HAP-1 (cell line): ENCODE results near the gene NHLRC4.
A peak's percentile ranks its signal among the peaks of the same experiment; 100 is the strongest.

Experiments used
- DNase-seq, 2 experiments: peaks; one replicate each; pipeline ENCODE4 v3.0.0-alpha.2; 2016 to 2020; ENCODE audit warnings: low spot score in 2 of 2
- H3K27me3 ChIP-seq: fragments of 250-450 bp; sonication (Bioruptor Pico); 2 replicates; pipeline ENCODE4 v1.5.1; 2020; ENCODE audit warnings: low read depth, mild to moderate bottlenecking, moderate library complexity
- H3K36me3 ChIP-seq: fragments of 250-450 bp; sonication (Bioruptor Pico); replicated peaks from 2 replicates; pipeline ENCODE4 v1.5.1; 2020; ENCODE audit warnings: mild to moderate bottlenecking
- H3K4me1 ChIP-seq: fragments of 250-450 bp; sonication (Bioruptor Pico); 2 replicates; pipeline ENCODE4 v1.5.1; 2020; ENCODE audit warnings: mild to moderate bottlenecking
- H3K4me3 ChIP-seq: fragments of 250-450 bp; sonication (Bioruptor Pico); 2 replicates; pipeline ENCODE4 v1.5.1; 2020; ENCODE audit warnings: mild to moderate bottlenecking, moderate library complexity
- H3K9me3 ChIP-seq: fragments of 250-450 bp; sonication (Bioruptor Pico); 2 replicates; pipeline ENCODE4 v1.5.1; 2020; ENCODE audit warnings: mild to moderate bottlenecking, moderate library complexity
- in situ Hi-C: fragments of 300-500 bp; cut with MboI; formaldehyde crosslinking; loops from 3 replicates; pipeline ENCODE4 v1.14.3; 2020; ENCODE audit warnings: low sequenced_read_pairs, inconsistent platforms, mixed read lengths

Gene NHLRC4

DNA sequence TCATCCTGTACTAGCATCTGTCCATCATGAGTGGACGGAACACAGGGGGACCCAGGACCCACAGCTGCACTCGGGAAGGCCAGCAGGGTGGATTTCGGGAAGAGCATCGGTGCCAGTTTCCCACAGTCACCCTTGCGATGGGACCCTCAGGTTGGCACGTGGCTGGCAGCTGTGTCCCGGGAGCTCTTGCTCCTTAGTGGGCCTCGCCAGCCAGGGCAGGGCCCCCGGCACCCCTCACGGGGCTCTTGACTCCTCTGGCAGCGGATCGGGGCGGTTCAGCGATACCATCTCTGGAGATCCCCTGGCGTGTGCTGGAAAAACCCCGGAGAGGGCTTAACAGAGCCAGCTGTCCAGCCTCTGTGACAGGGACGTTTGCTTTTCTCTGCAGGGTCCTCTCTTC, 30.1 kb upstream of the NHLRC4 start:
- Histone ChIP-seq H3K9me3 (no peaks in the 10 kb centered on the region), H3K27me3 (no peaks in the 10 kb centered on the region), H3K4me1 (no peaks in the 10 kb centered on the region), H3K4me3 (no peak overlapping the region), H3K36me3 (peaks cover 7% of the 10 kb centered on the region)
- in situ Hi-C loops = no loop called here
- DNase-seq = no peak

GRCh38 chr16:537415-538335, 29.1 kb upstream of the NHLRC4 start:
- Histone ChIP-seq H3K27me3 (no peaks in the 10 kb centered on the region), H3K9me3 (no peaks in the 10 kb centered on the region), H3K36me3 (peaks cover 7% of the 10 kb centered on the region), H3K4me1 (no peaks in the 10 kb centered on the region), H3K4me3 (no peak overlapping the region)
- in situ Hi-C loops = no loop called here
- no peak for DNase-seq

DNA sequence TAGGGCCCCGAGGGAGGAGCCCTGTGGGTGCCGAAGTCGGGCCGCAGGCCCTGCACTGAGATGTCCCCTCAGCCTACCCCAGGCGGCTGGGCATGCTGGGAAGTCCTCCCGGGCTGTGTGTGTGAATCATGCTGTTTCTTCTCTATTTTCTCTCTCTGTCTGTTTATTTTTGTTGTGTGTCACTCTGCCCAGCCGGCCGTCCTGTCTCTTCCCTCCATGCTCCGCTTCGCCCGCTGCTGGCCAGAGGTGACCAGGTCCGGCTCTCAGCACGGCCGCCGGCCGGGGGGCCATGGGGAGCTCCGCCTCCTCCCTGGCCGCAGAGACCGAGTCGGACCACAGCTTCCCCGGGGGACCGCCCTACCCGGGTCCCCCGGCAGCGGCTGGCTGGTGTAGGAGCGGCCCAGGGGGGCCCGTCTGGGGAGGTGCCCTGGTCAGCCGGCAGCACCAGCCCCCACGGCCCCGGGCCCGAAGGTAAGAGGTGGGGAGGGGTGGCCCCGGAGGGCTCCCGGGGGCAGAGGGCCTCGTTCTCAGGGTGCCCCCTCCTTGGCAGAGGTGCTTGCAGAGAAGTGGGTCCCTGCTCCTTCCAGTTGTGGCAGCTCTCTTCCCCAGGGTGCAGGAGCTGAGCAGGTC, 26.8 kb upstream of the NHLRC4 start:
- Histone ChIP-seq H3K36me3 (peaks cover 7% of the 10 kb centered on the region), H3K4me1 (no peaks in the 10 kb centered on the region), H3K9me3 (no peaks in the 10 kb centered on the region), H3K4me3 (no peak overlapping the region), H3K27me3 (no peaks in the 10 kb centered on the region)
- no peak for DNase-seq
- in situ Hi-C loops = no loop called here

- no peaks in the 10 kb centered on the region for H3K27me3 ChIP-seq
- no peak for DNase-seq
- H3K4me3 ChIP-seq = no peak overlapping the region
- in situ Hi-C loops = no loop called here
- no peaks in the 10 kb centered on the region for H3K9me3 ChIP-seq
- no peaks in the 10 kb centered on the region for H3K4me1 ChIP-seq
- peaks cover 4% of the 10 kb centered on the region for H3K36me3 ChIP-seq
Observed at GRCh38 chr16:540645-541340, 26.0 kb upstream of the NHLRC4 start.

DNA sequence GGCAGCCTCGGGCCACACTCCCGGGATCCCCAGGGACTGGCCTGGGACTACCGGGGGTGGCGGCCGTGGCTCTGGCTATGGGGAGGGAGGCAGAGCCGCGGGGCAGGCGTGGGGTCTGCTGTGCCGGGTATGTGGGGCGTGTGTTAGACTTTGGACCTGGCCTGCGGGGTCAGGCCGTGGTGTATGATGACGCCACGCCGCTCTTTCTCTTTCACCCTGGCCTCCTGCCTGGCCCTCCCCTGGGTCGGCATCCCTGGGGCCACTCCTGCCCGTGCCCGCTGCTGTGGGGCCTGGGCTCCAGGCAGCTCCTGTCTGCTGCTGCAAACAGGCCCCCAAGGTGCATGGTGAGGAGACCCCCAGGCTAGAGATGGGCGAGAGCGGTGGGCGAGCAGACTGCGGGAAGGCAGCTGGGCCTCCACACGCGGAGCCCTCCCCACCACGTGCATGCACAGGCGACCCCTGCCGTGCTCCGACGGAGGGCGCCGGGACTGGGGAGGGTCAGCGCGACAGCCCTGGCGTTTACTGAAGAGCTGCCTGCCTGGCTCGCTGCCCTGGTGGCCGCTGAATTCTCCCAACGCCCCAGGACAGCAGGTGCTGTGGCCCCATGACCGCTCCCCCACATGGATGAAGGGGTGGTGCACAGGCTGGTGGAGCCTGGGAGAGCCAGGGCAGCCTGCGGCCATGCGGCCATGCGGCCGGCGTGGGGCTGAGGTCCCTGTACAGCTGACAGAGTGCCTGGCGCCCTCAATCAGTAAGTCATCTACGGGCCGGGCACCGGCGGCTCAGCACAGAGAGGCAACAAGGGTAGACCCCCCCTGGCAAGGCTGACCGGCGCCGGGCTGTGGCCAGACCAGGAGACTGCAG, 23.3 kb upstream of the NHLRC4 start:
- in situ Hi-C loops = no loop called here
- Histone ChIP-seq H3K4me3 (no peak overlapping the region), H3K27me3 (no peaks in the 10 kb centered on the region), H3K36me3 (peaks cover 2% of the 10 kb centered on the region; the same call in 1 of the 2 replicates), H3K4me1 (no peaks in the 10 kb centered on the region), H3K9me3 (no peaks in the 10 kb centered on the region)
- no peak for DNase-seq

DNA sequence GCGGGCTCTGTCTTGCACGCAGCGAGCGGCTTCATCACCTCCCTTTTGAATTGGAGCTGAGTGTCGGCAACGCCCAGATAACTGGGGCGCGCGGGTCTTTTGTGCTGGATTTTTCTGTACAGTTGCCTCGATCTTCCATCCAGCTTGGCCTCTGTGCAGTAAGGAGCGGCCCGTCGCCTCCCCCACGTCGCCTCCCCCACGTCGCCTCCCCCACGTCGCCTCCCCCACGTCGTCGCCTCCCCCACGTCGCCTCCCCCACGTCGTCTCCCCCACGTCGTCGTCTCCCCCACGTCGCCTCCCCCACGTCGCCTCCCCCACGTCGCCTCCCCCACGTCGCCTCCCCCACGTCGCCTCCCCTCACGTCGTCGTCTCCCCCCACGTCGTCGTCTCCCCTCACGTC, 22.3 kb upstream of the NHLRC4 start:
- Histone ChIP-seq H3K4me1 (no peaks in the 10 kb centered on the region), H3K27me3 (no peaks in the 10 kb centered on the region), H3K9me3 (no peaks in the 10 kb centered on the region), H3K4me3 (no peak overlapping the region), H3K36me3 (peaks cover 5% of the 10 kb centered on the region; the same call in 1 of the 2 replicates)
- in situ Hi-C loops = no loop called here
- no peak for DNase-seq

GRCh38 chr16:546909-547770, 19.7 kb upstream of the NHLRC4 start:
- no peaks in the 10 kb centered on the region for H3K27me3 ChIP-seq
- in situ Hi-C loops = no loop called here
- peaks cover 13% of the 10 kb centered on the region for H3K36me3 ChIP-seq
- peak in 1 of 2 experiments; percentile 40 for DNase-seq
- no peaks in the 10 kb centered on the region for H3K4me1 ChIP-seq
- H3K4me3 ChIP-seq = no peak overlapping the region
- no peaks in the 10 kb centered on the region for H3K9me3 ChIP-seq

DNA sequence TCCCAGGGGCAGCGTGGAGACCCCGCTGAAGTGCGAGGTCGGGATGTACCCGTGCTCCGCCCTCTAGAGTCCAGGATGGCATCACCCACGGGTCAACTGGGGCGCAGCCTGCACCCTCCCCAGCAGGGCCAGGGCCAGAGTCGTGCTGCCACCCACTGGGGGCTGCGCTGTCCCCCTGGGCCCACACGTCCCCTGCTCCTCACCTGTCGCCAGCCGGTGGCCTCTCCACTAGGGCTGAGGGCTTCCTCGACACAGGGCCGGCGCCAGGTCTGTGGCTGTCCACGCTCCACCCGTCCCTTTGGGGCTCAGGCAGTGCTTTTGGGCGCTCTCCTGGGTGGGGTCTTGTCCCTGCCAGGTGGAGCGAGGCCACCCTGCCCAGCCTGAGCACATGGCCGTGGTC, 18.2 kb upstream of the NHLRC4 start:
- H3K36me3 ChIP-seq = peaks cover 16% of the 10 kb centered on the region
- H3K27me3 ChIP-seq = no peaks in the 10 kb centered on the region
- in situ Hi-C loops = no loop called here
- no peak for DNase-seq
- H3K9me3 ChIP-seq = no peaks in the 10 kb centered on the region
- no peaks in the 10 kb centered on the region for H3K4me1 ChIP-seq
- H3K4me3 ChIP-seq = no peak overlapping the region

DNA sequence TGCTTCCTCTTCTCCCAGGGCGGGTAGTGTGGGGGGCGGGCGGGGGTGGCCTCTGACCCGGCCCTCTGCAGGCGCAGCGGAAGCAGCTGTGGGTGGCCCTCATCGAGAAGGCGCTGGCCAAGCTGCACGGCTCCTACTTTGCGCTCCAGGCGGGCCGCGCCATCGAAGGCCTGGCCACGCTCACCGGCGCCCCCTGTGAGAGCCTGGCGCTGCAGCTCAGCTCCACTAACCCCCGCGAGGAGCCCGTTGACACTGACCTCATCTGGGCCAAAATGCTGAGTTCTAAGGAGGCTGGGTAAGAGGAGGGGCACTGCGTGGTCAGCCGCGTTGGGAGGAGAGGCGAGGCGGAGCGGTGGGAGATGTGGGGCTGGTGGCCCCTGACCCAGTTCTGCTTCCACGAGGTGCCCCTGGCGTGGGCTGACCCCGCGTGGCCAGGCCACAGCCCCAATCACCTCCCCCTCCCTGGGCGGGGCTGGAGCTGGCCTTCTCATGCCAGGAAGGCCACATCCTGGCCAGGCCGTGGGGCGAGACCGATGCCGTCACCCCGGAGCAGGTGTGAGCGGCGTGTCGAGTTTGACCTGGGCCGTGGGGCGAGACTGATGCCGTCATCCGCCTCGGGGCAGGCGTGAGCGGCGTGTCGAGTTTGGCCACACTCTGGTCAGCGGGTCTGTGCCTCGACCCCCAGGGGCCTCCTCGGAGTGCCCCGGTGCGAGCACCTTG, 17.1 kb upstream of the NHLRC4 start:
- H3K36me3 ChIP-seq = peaks cover 16% of the 10 kb centered on the region

GRCh38 chr16:551210-551609, 15.6 kb upstream of the NHLRC4 start:
- no peaks in the 10 kb centered on the region for H3K4me1 ChIP-seq
- H3K36me3 ChIP-seq = peaks cover 16% of the 10 kb centered on the region
- no peaks in the 10 kb centered on the region for H3K27me3 ChIP-seq
- DNase-seq = no peak
- no peaks in the 10 kb centered on the region for H3K9me3 ChIP-seq
- no peak overlapping the region for H3K4me3 ChIP-seq
- in situ Hi-C loops = no loop called here

More for the DNA sequence above, 17.1 kb upstream of the NHLRC4 start:
- H3K9me3 ChIP-seq = no peaks in the 10 kb centered on the region
- in situ Hi-C loops = no loop called here
- DNase-seq = no peak
- H3K4me1 ChIP-seq = no peaks in the 10 kb centered on the region
- H3K4me3 ChIP-seq = no peak overlapping the region
- no peaks in the 10 kb centered on the region for H3K27me3 ChIP-seq

DNA sequence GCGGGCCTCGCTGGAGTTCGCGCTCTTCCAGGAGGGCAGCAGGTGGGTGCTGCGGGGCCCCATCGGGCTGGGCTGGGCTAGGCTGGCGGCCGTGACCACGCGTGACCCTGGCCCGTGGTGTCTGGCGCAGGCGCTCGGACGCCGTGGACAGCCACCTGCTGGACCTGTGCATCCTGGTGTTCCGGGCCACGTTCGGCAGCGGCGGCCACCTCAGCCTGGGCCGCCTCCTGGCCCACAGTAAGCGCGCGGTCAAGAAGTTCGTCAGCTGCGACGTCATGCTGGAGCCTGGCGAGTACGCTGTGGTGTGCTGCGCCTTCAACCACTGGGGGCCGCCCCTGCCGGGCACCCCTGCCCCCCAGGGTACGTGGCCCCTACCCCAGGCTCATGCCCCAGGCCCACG, 14.6 kb upstream of the NHLRC4 start:
- no peaks in the 10 kb centered on the region for H3K4me1 ChIP-seq
- H3K36me3 ChIP-seq = peaks cover 16% of the 10 kb centered on the region
- H3K27me3 ChIP-seq = no peaks in the 10 kb centered on the region
- H3K4me3 ChIP-seq = no peak overlapping the region
- H3K9me3 ChIP-seq = no peaks in the 10 kb centered on the region
- in situ Hi-C loops = no loop called here
- no peak for DNase-seq

- in situ Hi-C loops = no loop called here
- Histone ChIP-seq H3K36me3 (peaks cover 12% of the 10 kb centered on the region), H3K9me3 (no peaks in the 10 kb centered on the region), H3K27me3 (peaks cover 15% of the 10 kb centered on the region), H3K4me3 (no peak overlapping the region), H3K4me1 (no peaks in the 10 kb centered on the region)
- no peak for DNase-seq
Observed at GRCh38 chr16:553601-554296, 13.1 kb upstream of the NHLRC4 start.
